Kidney glomerular epithelial cell (primary cell): Measurements from ENCODE around the gene GDI1.
A peak's percentile ranks its signal among the peaks of the same experiment; 100 is the strongest.

ENCODE experiments used
- DNase-seq: peaks from one replicate; lab custom pipeline; 2025; lab: John Stamatoyannopoulos, UW

GDI1 gene

GRCh38 chrX:154462396-154462795, 25.4 kb downstream of the GDI1 start:
- no peak for DNase-seq

- no peak for DNase-seq
These were observed 26.8 kb downstream of the GDI1 start for GRCh38 chrX:154463611-154464220.

GRCh38 chrX:154464806-154465365, 27.9 kb downstream of the GDI1 start:
- no peak for DNase-seq

DNA sequence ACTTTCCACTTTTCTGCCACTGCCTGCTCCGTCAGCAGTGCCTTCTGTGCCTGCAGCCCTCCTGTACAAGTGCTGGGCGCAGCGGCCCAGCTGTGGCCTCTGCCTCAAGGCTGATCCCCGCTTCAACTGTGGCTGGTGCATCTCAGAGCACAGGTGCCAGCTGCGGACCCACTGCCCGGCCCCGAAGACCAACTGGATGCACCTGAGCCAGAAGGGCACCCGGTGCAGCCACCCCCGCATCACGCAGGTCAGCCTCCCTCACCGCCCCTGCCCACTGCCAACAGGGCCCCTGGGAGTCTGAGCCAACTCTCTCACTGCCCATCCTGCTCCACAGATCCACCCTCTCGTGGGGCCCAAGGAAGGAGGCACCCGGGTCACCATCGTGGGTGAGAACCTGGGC, 28.6 kb downstream of the GDI1 start:
- no peak for DNase-seq

DNA sequence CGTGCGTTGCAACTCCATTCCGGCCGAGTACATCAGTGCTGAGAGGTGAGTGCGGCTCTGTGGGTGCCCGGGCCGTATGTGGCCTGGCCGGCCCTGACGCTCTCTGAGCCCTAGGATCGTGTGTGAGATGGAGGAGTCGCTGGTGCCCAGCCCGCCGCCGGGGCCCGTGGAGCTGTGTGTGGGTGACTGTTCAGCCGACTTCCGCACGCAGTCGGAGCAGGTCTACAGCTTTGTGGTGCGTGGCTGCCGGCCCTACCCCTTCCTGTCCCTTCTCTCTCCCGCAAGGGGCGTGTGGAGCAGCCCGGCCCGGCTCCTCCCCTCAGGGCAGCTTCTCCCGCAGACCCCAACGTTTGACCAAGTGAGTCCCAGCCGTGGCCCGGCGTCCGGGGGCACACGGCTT, 29.1 kb downstream of the GDI1 start:
- DNase-seq = no peak

GRCh38 chrX:154466907-154467306, 30.0 kb downstream of the GDI1 start:
- DNase-seq = no peak

DNA sequence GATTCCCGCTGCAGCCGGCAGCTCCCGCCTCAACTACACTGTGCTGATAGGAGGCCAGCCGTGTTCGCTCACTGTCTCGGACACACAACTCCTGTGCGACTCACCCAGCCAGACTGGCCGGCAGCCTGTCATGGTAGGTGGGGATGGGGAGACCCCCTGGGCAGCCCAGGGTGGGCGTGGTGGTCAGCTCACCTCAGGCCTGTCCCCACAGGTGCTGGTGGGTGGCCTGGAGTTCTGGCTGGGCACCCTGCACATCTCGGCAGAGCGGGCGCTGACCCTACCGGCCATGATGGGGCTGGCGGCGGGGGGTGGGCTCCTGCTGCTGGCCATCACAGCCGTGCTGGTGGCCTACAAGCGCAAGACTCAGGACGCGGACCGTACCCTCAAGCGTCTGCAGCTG, 30.6 kb downstream of the GDI1 start:
- DNase-seq = no peak

DNA sequence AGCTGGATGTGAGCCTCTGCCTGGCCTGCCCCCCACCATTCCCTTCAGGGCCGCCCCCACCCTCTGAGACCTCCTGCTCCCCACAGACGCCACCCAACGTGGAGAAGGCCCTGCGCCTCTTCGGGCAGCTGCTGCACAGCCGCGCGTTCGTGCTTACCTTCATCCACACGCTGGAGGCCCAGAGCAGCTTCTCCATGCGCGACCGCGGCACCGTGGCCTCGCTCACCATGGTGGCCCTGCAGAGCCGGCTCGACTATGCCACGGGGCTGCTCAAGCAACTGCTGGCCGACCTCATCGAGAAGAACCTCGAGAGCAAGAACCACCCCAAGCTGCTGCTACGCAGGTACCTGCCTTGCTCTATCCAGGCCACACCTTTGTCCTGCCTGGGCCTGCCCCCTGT, 31.3 kb downstream of the GDI1 start:
- DNase-seq = no peak

- DNase-seq = no peak
These were observed 32.2 kb downstream of the GDI1 start for GRCh38 chrX:154469114-154469513.

- DNase-seq = no peak
These were observed 32.9 kb downstream of the GDI1 start for GRCh38 chrX:154469880-154470279.

DNA sequence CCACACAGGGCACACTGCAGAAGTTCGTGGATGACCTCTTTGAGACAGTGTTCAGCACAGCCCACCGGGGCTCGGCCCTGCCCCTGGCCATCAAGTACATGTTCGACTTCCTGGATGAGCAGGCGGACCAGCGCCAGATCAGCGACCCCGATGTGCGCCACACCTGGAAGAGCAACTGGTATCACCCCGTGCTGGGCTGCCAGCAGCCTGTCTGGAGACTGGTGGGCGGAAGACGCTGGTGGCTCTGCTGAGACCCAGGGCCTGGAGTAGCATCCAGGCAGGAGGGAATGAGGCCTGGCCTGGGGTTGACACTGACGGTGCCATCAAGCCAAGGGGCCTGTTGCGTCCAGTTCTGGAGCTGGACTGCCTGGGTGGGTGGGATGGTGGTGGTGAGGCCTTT, 33.5 kb downstream of the GDI1 start:
- DNase-seq = no peak

- no peak for DNase-seq
These were observed 34.1 kb downstream of the GDI1 start for GRCh38 chrX:154470914-154471568.

DNA sequence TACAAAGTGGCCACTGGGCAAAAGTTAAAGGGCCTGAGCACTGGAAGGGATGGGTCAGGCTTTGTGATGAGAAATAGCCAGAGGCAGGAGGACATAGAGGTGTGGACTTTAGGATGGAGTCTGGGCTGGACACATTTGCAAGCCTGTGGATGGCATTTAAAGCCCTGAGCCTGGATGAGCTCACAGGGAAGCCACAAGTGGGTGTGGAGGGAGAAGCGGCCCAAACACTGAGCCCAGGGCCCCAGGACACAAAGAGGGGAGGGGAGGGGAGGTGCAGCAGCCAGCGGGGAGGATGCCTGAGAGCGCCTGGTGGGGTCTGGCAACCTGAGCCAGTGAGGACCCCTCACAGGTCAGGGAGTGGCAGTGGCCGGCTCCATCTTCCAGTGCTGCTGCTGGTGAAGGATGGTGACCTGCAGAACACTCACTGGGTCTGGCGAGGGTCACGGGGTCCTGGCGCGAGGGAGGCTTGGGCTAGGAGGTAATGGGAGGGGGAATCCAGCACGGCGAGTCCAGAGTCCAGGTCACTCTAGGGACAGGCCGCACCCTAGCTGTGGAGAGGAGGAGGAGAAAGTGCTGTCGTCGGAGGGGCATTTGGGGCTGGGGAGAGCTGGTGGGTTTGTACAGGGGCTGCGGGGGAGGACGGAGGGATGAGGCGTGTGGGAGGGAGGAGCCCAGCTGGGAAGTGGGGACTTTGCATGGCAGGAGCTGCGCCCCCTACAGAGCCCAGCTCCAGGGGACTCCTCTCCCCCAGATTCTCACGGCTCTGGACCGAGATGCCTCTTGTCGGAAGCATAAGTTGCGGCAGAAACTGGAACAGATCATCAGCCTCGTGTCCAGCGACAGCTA, 35.1 kb downstream of the GDI1 start:
- no peak for DNase-seq

GRCh38 chrX:154472685-154473632, 36.0 kb downstream of the GDI1 start:
- no peak for DNase-seq

- DNase-seq = no peak
These were observed 36.7 kb downstream of the GDI1 start for GRCh38 chrX:154473683-154474082.

- DNase-seq = no peak
These were observed 39.9 kb downstream of the GDI1 start for GRCh38 chrX:154476821-154477220.

DNA sequence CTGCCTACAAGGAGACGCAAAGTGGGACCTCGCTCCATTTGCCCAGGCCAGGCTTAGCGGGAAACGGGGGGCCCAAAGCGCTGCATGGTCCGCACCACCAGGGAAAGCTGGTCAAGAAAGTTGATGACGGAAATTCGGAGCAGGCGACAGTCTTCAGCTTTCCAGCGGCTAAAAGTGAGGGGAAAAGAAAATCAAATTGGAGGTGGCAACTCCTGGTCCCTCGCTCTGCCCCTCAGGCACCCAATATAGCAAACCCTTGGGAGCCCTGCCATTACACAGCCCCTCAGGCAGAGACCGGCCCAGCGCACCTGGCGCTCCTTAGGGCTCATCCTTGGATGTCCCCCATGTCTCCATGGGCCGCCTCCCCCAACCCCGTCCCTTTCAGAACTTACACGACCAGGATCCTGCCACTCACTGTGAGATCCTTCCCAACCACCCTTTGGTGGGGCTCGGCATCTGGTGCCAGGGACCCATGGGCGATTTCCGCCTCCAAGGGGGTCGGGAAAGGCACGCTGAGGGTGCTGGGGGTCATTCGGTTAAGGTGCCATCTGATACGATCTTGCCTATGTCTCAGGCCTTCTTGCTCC, 41.0 kb downstream of the GDI1 start:
- no peak for DNase-seq

- peak; percentile 35 for DNase-seq
These were observed 42.0 kb downstream of the GDI1 start, which contains the start of gene LAGE3 for GRCh38 chrX:154478728-154479622. Gene LAGE3, minus strand, starts transcription at chrX:154479281. Its CDS starts 366 bp downstream, at chrX:154478915.

DNA sequence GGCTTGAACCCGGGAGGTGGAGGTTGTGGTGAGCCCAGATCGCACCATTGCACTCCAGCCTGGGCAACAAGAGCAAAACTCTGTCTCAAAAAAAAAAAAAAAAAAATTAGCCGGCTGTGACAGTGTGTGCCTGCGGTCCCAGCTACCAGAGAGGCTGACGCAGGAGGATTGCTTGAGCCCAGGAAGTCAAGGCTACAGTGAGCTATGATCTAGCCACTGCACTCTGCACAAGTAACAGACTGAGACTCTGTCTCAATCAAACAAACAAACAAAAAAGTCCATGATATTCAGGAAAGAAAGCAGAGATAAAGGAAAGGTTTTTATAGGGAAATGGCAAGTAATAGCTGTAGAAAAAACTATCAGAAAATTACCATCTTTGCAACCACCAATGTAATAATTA, 44.2 kb downstream of the GDI1 start:
- DNase-seq = no peak
